ENCODE results near the gene NCOA1. TPM values are rescaled to one million over a fixed set of nuclear protein-coding genes. Genes with fewer than 3 reads are reported as not detected.

NCOA1 gene
- total RNA-seq, 1 donor from 2014 or later: 31.9 TPM

DNA sequence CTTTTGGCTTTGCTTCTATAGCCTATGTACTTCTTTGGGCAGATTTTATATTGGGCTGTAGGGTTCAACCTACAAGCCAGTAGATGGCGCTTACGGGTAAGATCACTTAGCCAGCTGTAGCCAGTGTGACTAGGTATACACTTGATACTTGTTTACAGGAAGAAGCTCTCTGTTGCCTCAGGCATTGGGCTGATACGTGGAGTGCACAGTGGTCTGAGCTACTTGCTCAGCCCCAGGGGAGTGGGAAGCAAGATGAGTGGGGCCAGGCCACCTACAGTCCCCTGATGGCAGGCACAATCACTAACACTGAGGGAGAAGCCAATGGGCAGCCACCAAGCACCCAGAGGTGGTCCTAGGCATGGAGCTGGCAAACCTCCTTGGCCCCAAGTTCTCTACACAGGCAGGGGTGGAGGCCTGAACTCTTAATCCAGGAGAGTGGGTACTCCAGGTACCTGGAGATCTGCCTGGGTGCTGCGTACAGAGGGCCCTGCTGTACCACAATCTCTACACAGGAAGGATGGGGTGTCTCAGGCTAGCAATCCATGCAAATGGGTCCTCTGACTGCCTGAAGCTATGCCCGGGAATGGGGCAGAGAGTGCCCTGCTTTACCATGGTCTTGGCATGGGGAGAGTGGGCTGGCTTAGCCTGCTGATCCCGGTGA is 122.2 kb downstream of the NCOA1 start:
- DNase-seq (ENCODE audit: low spot score): no peak

DNA sequence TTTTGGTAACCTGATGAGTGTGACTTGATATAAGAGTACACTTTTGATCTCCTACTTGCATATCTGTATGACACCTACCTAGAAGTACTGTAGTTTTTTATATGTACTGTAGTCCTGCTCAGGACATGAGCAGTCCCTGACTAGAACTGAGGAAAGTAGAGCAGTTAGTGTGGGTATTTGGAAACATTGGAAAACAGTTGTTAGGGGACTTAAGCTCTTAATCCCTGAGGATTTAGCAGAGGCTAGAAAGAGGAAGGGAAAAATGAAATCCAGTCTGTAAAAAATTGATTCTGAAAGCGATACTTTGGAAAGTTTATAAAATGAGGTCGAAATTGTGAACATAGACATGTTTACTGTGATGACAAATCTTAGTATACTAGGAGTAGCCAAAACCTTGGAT is 125.6 kb downstream of the NCOA1 start:
- no peak for DNase-seq (ENCODE audit: low spot score)
- intact Hi-C loops (cut with DNase I): no loop called here

More for the DNA sequence above, 122.2 kb downstream of the NCOA1 start:
- intact Hi-C loops (cut with DNase I): no loop called here

DNA sequence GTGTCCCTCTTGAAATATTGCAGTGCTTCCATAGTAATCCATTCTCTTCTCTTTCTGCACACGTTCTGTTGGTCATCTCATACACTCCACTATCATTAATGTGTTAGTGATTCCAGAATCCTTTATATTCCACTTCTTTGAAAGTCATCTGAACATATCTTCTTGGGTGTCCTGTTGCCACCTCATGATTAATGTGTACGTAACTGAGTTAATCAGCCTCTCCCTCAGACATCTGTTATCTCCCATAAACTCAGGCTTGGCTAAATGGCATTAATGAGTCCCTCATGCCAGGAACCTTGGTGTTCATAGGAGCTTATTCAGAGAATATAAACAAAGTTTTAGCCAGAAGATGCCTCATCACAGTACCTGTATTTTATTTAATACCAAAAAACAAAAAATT is 126.4 kb downstream of the NCOA1 start:
- no peak for DNase-seq (ENCODE audit: low spot score)
- intact Hi-C loops (cut with DNase I): no loop called here

DNA sequence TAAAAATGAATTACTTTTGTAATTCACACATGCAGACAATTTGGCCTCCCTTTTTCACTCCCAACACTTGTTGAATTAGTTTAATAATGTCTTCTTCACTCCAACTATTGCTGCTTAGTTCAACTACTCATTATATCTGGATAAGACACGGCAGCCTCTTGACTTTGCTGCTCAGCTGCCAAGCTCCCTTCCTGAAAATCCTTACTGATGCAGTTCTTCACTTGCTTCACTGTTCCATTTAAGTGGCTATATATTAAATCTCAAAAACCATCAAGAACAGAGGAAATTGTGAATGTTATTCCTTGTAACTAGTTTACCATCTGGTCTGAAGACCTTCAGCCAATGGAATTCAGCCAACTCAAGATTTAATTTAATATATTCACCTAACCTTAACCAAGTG is 127.1 kb downstream of the NCOA1 start:
- no peak for DNase-seq (ENCODE audit: low spot score)
- intact Hi-C loops (cut with DNase I): no loop called here

- no peak for DNase-seq (ENCODE audit: low spot score)
- intact Hi-C loops (cut with DNase I): no loop called here
These were observed 127.6 kb downstream of the NCOA1 start for GRCh38 chr2:24618680-24619079.

DNA sequence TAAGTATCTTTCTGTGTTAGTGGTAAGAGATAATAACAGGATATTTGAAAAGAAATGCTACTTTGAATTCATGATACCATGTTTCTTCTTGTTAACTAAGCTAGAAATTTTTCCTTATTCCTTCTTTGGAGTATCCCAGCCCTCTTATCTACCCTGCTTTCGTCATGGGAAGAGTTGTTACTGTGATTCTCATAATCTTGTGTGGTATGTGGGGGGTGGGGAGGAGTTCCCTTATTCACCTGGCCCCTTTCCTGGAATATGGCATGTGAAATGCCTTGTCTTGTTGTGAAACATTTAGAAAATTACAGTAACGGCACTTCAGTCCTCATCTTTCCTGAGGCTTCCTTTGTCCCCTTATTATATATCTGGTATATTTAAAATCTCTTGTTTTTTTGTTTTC is 129.9 kb downstream of the NCOA1 start:
- intact Hi-C loops (cut with DNase I): no loop called here

DNA sequence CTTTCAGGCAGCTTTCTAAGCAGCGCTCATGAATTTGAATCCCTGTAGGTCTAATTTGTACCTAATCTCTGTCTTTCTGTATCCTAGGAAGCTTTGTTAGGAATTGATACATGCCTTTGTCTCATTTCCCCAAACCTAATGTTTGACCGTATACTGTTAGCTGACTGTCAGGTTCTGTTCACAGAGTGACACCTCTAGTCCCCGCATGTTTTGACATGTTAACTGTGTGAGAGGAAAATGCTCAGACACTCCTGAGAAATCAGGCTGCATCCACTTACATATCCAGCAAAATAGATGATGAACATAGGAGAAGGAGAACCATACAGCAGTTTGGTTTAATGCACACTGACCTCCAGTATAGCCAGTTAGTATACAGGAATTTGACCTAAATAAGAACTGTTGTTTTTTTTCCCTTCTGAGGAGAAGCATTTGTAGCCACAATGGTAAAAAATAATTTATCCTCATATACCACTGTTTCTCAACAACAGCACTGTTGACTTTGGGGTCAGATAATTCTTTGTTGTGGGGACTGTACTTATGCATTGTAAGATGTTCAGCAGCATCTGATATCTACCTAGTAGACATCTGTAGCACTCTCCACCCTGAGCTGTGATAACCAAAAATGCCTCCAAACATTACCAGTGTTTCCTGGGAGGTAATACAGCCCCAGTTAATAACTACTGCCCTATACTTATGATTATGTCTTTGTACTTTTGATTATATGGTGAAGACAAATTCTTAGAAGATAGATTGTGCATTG is 130.9 kb downstream of the NCOA1 start:
- intact Hi-C loops (cut with DNase I): no loop called here

More for the DNA sequence above, 129.9 kb downstream of the NCOA1 start:
- DNase-seq (ENCODE audit: low spot score): no peak

DNA sequence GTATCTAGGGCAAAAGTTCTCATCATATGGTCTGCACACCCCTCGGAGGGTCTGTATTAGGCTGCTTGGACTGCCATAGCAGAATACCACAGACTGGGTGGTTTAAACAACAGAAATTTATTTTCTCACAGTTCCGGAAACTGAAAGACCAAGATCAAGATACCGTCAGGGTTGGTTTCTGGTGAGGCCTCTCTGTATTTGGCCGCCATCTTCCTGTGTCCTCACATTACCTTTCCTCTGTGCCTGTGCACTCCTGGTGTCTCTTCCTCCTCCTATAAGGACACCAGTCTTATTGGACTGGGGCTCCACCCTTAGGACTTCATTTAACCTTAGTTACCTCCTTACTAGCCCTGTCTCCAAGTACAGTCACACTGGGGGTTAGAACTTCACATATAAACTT is 132.5 kb downstream of the NCOA1 start:
- DNase-seq (ENCODE audit: low spot score): no peak
- intact Hi-C loops (cut with DNase I): no loop called here

More for the DNA sequence above, 130.9 kb downstream of the NCOA1 start:
- DNase-seq (ENCODE audit: low spot score): no peak

DNA sequence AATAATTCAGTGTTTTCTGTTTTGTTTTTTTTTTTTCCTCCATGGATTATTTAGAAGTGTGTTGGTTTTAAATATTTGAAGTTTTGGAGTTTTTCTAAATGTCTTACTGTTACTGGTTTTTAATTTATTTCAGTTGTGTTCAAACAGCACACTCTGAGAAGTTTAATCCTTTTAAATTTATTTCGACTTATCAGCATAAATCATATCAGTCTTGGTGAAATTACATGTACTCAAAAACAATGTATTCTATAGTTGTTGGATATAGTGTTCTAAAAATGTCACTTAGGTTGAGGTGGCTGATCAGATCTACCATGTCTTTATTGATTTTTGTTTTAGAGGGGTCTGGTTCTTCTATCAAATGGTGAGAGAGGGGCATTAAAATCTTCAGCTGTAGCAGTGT is 134.7 kb downstream of the NCOA1 start:
- intact Hi-C loops (cut with DNase I): no loop called here
- DNase-seq (ENCODE audit: low spot score): no peak

DNA sequence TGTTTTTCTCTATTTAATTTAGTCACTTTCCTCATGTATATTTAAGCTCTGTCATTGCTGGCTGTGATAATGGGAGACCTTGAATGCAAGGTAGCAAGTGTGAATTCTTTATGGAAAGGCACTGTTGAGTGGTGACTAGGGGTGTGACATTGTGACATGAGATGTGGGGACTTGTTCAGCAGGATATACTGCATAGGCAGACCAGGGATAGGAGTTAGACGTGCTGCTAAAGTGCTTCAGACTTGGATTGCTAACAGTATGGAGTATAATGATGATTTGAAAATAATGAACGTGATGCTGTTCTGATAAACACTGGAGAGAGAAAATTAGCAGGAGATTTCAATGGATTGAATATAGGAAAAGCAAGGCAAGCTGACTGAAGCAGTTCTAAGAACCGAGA is 135.1 kb downstream of the NCOA1 start:
- intact Hi-C loops (cut with DNase I): no loop called here
- no peak for DNase-seq (ENCODE audit: low spot score)

DNA sequence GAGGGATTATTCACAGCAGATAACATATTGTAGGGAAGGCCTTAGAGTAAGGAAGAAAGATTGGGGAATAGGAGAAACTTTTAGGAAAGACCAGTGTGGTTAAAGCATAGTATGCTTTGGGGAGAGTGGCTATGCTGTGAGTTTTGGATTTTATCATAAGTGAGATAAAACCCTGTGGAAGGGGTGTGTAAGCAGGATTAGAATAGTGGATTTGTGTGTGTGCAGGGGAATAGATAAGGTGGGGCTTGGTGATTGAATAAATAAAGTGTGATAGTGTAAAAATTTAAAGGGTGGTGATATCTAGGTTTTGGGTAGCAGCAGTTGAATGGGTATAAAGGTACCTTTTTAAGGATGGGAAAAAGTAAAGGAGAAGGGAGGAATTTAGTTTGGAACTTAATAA is 137.7 kb downstream of the NCOA1 start:
- intact Hi-C loops (cut with DNase I): no loop called here
- no peak for DNase-seq (ENCODE audit: low spot score)

- no peak for DNase-seq (ENCODE audit: low spot score)
- intact Hi-C loops (cut with DNase I): no loop called here
These were observed 141.1 kb downstream of the NCOA1 start for GRCh38 chr2:24632172-24632571.

DNA sequence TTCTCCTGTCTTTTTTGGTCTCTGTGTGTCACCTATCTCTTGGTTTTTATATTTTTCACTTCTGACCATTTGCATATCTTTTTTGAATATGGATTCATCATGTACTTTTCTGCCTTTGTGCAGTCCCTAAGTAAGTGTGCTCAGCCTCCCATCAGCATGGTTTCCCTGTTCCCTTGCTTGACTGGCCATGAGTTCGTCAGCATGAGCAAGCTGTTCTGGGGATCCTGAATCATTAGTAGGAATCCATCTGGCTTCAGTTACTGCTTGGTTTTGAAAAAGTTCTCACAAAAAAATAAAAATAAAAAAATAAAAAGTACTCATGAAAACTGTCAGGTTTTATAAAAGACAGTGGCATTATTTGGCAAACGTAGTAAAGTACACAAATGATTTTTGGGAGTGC is 144.1 kb downstream of the NCOA1 start:
- intact Hi-C loops (cut with DNase I): no loop called here
- DNase-seq (ENCODE audit: low spot score): no peak

DNA sequence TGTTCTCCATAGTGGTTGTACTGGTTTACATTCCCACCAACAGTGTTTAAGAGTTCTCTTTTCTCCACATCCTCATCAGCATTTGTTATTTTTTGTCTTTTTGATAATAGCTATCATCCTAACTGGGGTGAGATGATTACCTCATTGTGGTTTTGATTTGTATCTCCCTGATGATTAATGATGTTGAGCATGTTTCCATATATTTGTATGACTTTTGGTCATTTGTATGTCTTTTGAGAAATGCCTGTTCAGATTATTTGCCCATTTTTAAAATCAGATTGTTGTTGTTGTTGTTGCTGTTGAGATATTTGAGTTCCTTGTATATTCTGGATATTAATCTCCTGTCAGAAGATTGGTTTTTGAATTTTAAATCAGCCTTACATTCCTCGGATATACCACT is 147.5 kb downstream of the NCOA1 start:
- intact Hi-C loops (cut with DNase I): no loop called here

GRCh38 chr2:24642351-24642750 is 151.3 kb downstream of the NCOA1 start:
- DNase-seq (ENCODE audit: low spot score): no peak
- intact Hi-C loops (cut with DNase I): no loop called here

More for the DNA sequence above, 147.5 kb downstream of the NCOA1 start:
- no peak for DNase-seq (ENCODE audit: low spot score)

GRCh38 chr2:24643051-24643450 is 152.0 kb downstream of the NCOA1 start:
- no peak for DNase-seq (ENCODE audit: low spot score)
- intact Hi-C loops (cut with DNase I): no loop called here

DNA sequence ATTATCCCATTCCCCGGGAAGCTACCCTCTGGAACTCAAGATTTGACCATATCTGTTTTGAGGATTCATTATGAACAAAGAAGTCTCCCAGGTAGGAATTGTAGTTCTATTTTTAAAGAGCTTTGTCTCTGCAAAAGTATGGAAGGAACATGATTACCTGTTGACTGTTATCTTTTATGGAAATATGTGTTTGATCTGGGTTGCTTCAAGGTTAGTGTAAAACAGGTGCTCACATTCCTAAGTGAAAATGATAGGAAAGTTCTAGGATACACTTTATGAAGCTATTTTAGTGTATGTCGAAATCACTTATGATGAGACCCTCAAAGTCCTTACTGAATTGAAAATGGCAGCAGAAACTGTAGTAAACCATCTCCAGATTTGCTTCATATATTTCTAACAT is 153.0 kb downstream of the NCOA1 start:
- no peak for DNase-seq (ENCODE audit: low spot score)
- intact Hi-C loops (cut with DNase I): no loop called here

DNA sequence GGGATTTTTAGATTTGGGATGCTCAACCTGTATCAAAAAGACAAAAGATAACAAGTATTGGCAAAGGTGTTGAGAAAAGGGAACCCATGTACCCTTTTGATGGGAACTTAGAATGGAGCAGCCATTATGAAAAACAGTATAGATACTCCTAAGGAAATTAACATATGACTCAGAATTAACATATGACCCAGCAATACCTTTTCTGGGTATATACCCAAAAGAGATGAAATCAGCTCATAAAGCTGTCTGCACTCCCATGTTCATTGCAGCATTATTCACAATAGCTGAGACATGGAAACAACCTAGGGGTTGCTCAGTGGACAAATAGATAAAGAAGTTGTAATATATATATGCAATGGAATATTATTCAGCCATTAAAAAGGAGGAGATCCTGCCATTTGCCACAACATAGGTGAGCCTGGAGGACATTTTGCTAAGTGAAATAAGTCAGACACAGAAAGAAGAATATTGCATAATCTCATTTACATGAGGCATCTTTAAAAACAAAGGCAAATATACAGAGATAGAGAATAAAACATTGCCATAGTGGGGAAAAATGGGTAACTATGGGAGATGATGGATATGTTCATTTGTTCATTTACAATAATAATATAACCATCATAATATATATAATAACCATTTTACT is 160.1 kb downstream of the NCOA1 start:
- intact Hi-C loops (cut with DNase I): no loop called here

GRCh38 chr2:24651643-24652003 is 160.6 kb downstream of the NCOA1 start:
- intact Hi-C loops (cut with DNase I): no loop called here
- DNase-seq (ENCODE audit: low spot score): no peak

More for the DNA sequence above, 160.1 kb downstream of the NCOA1 start:
- DNase-seq (ENCODE audit: low spot score): no peak

GRCh38 chr2:24652265-24653182 is 161.5 kb downstream of the NCOA1 start:
- intact Hi-C loops (cut with DNase I): no loop called here
- DNase-seq (ENCODE audit: low spot score): no peak

Data from cardiac septum (tissue), 1 donor.